Endothelial cell of hepatic sinusoid (primary cell): Measurements from ENCODE around the gene TNS3.

Experiments
- in situ Hi-C: cut with HindIII; loops from 2 replicates; pipeline ENCODE4 v1.10.0; 2017; ENCODE audit warnings: low sequenced_read_pairs

The TNS3 gene

DNA sequence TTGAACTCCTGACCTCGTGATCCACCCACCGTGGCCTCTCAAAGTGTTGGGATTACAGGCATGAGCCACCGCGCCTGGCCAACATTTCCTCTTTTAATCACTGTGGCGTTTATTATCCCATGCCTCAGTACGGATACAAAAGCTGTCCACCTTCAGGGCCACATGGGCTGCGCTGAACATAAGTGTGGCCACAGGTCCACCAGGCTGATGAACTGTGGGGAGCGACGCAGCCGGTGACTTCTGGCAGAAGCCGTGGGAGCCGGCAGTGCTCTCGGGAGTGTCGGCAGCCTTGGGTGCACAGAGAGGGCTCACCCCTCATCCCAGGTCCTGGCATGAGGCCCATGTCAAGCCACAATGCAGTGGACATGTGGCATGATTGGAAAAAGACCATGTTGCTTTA lies 223.6 kb downstream of the TNS3 start:
- in situ Hi-C loops, result no loop called here

DNA sequence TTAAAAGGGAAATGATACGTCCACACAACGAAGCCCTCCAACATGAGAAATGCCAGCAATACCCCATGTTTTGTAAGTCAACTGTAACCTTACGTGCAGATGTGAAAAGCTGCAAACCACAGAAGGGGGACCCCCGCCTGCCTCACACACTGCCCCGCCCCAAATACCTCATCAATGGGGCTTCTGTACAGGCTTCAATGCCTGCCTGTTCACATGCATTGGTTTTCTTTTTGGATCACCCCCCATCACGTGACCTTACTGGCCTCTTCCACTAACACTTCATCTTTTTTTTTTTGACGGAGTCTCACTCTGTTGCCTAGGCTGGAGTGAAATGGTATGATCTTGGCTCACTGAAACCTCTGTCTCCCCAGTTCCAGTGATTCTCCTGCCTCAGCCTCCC lies 224.0 kb downstream of the TNS3 start:
- in situ Hi-C loops, result no loop called here

DNA sequence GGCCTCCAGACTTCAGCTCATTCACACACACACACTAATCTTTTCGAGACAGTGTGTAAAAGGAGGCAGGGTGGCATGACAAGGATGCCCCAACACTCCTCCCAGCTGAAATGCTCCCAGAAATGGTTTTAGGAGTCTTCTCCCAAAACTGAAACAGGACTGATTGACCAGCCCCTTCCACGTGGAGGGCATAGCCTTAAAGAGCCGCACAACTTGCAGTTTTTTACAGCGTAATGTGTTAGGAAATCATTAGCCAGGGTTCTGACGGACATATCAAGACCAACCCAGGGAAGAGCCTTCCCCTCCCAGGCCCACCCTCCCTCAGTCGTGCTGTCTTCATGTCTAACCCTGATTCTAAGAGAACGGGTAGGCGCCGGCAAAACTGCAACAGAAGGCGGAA lies 224.6 kb downstream of the TNS3 start:
- in situ Hi-C loops, result no loop called here

DNA sequence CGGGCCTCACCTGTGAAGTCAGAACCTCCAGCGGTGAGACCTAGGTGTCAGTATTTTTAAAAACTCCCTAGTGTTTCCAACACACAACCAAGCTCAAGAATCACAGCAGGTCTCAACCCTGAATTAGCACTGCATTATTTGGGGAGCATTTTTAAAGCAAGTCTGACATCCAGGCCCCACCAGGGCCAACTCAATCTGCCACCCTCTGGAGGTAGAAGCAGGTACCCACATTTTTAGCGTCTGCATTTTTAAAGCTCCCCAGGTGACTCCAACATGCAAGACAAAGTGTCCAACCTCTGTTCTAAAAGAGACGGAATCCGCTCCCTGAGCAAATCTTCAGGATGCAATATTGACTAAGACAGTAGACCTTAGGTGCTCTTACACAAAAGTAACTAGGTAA lies 225.7 kb downstream of the TNS3 start:
- in situ Hi-C loops, result no loop called here

DNA sequence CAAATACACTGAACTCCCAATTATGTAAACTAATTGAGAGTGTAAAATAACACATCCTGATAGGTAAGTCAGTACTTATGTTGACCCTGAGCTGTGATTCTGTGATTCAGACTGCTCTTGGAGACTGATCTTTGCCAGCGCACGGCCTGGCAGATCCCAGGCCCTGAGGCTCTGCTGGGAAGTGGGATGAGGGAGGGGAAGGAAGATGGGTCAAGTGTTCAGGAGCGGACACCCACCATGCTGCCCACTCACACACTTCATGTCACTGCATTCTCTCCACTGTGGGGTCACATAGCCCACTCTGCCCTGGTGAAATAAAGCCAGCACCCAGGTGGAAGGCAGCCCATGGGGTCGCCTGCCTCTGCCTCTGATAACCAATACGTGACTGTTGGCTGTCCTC lies 226.2 kb downstream of the TNS3 start:
- in situ Hi-C loops, result no loop called here

DNA sequence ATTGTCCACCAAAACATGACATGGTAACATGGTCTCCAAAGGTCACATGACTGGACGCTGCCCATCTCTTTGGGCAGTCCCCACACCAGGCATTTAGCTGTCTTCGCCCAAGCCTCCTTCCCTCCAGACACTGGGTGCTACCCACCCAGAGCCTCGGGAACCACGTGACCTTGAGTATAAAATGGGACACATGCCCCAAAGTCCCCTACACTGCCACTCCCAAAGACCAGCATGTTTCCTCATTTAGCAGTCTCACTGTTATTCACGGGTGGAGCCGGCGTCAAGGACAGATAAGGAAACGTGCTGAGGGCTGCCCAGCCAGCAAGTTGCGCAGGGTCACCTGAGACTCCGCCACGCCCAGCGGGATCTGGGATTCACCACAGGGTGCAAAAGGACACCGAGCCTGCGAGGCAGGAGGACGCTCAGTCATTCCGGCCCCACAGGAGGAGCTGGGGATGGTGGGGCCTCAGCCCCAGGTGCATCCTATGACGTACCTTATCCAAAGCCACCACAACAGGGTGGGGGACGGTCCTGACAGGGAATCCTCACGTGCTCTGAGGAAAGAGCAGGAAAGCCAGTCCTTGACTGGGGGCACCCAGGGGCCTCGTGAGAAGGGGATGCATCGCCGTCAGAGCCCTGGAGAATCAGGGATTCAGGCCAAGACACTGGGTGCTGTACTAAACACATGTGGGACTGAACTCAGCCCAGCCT lies 226.9 kb downstream of the TNS3 start:
- in situ Hi-C loops, result loop anchor here (5.0 kb wide), 1 partner anchor 47 kb away; no protein-coding TSS in a partner anchor

DNA sequence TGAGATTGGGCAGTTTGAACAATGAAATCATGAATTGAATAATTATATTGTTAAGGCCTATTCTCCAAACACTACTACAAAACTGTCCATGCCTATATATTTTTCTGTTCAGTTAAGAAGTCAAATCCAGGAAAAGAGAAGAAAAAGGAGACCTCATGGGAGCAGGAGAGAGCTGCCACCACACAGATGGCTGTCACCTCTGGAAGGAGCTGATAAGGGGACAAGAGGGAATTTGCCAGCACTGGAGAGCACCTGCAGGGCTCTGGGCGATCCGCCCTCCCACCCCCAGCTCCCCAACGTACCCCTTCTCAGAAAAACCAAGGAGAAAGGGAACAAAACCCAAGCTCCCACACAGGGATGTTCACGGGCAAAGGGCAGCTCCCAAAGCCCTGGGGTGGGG lies 227.8 kb downstream of the TNS3 start:
- in situ Hi-C loops, result loop anchor here (5.0 kb wide), 1 partner anchor 48 kb away; no protein-coding TSS in a partner anchor

DNA sequence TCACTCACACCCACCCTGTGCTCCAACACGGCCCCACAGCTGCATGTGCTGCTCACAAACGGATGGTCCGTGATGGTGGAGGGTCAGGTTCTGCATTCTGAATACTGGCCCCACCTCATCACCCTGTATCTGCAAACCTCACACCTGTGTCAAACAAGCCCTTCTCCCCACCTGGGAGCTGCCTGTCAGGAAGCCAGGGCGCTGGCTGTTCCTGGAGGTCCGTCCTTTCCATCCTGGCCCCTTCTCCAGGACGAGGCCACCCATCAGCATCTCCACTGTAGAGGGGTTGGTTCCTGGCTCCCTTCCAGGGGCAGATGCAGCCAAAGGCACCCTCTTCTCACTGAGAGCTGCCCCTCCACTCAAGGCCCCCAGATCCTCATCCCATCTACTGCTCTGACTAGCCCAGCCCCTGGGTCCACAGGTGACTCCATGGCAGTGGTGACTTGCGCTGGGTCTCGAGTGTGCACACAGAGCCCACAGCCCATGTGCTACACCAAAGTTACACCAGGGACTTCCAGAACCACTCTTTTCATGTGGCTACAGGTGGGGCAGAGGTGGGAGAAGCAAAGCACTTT lies 229.4 kb downstream of the TNS3 start:
- in situ Hi-C loops, result loop anchor here (5.0 kb wide), 1 partner anchor 50 kb away; no protein-coding TSS in a partner anchor

DNA sequence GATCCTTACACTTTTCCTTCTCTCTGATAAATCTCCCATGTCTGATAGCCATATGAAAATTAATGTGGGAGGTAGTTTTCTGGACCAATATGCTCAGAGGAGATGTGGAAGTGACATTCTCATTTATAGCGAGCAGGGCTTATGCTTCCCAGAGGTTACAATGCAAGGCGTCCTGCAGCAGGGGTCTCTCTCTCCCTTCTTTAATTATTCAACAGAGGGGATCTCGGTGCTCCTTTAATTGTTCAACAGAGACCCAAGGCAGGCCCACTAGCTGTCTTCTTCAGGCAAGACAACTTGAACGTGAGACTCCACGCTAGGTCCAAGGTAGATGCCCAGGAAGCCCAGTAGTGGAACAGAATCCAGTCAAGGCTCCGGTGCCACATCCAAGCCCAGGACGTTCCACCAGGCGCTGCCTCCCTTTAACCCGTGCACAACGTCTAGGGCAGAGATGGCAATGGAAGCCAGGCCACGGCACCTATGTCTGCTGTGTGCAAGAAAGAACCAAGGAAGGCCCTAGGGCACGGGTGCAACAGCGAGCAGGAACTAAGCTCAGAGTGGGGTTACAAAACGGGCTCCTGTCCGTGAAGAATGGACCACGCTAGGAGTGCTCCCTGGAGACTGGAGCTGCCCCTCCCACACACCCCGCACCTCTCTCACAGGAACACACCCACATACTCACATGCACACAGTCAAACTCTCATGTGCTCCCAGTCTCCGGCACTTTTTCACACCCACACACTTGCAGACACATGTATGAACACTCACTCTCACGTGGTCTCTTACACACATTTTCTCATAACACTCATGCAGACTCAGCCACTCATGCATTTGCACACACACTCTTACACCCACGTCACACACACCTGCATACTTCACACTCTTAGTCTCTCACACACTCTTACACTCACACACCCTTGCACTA lies 230.4 kb downstream of the TNS3 start:
- in situ Hi-C loops, result loop anchor here (5.0 kb wide), 1 partner anchor 51 kb away; no protein-coding TSS in a partner anchor

DNA sequence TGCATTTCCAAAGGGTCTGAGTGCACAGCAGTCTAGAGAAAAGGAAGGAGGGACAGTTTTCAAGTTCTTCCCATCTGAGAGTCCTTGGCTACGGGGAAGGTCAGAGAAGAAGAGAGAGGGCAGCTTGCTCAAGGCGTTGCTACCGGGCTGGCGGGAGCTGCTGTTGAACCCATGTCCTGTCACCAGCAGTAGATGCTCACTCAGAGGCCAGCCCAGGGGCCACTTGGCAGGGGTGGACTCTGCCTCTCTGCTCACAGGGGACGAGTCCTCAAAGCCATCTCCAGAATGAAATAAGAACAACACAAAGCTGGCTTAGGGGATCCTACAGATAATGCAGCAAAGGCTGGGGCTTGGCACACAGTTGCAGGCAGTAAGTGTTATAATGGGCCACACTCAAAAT lies 231.5 kb downstream of the TNS3 start:
- in situ Hi-C loops, result loop anchor here (5.0 kb wide), 1 partner anchor 52 kb away; no protein-coding TSS in a partner anchor

DNA sequence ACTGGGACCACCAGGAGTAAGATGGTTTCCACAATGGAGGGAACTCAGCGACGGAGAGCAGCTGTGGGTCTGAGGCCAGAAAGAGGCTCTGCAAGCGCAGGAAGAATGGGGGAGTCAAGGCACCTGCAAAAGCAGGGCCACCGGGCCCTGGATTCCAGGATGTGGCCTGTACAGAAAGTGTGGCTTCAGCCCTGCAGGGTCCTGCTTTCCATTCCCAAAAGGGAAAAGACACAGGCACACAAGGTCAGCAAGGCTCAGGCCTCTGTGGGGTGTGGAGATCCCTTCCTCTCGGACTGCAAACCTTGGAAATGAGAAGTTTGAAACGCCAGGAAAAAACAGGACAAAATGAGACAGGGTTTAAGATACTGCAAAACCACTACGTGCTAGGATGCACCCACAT lies 232.5 kb downstream of the TNS3 start:
- in situ Hi-C loops, result no loop called here

DNA sequence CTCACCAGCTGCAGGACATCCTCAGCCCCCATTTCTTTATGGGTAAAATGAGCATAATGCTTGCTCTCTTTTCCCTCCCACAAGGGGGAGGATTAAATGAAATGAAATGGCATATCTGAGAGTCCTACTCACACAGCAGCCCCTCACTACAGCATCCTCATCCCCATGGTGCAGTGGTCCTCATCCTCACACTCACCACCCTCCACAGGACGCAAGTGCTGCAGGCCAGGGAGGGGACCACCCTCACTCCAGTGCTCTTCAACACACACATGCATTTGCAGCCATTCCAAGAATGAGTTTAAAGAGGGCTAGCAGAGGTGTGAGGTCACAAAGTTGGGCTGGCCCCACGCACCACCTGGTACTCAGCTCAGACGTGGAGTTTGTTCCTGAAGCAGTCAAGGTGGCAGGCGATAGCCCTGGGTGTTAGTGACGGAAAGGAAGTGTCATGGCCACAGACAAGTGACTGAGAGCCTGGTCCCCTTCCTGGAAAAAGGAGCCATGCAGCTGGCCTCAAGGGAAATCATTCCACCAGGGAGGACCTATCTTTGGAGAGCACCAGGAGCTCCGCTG lies 234.0 kb downstream of the TNS3 start:
- in situ Hi-C loops, result no loop called here

DNA sequence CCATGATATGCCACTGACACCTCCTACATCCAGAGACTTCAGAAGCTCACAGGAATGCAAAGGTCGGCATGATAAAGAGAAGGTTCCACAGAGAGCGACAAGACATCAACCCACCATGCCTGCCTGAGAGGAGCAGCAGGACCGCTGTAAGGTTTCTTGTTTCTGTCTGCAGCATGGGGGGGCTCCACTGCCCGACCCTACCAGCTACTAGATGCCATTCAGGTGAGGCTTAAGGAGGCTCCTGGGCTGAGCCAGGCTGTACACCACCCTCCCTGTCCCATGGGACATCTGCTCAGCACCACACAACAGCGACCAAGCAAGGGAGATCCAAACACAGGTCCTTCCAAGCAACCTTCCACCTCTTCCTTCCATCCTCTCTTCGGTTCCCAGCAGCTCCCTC lies 234.6 kb downstream of the TNS3 start:
- in situ Hi-C loops, result no loop called here

DNA sequence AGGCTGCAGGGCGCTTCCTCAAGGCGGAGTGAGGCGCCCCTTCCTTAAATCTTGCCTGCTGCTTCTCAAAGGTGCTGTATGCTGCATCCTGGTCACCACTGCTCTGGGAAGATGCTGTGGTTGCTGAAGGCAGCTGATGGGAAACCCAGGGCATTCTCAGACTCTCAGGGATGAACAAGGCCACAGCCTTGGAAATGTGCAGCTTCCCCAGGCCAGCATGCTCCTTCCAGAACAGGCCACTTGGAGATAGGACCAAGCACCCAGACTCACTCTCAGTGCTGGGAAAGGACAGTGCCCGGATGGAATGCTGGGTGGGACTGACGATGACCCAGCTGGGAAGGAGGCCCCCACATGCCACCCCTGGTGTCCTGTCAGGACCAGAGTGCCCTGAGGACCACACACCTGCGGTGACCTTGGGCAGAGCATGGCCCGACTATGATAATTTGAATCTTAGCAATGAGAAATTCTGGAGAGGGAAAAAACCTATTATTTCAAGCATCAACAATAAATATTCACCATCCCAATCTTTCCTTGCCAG lies 235.5 kb downstream of the TNS3 start:
- in situ Hi-C loops, result no loop called here

DNA sequence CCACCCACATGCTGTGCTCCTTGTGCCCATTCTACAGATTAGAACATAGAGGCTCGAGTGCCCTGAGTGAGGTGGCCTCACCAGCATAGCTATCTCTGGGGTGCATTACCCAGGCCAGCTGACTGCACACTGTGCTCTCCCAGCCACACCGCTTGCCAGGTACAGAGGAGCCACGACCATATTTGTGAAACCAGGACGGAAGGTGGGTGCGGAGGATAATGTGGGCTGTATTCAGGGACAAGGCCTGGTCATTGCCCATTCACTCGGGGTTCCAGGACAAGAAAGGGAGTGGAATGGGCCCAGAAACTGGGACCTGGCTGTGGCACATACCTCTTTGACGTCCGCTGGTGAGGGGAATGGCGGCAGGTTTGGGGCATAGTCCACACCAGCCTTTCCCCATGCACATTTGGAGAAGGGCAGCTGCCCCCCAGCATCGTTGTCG lies 236.0 kb downstream of the TNS3 start:
- in situ Hi-C loops, result no loop called here

DNA sequence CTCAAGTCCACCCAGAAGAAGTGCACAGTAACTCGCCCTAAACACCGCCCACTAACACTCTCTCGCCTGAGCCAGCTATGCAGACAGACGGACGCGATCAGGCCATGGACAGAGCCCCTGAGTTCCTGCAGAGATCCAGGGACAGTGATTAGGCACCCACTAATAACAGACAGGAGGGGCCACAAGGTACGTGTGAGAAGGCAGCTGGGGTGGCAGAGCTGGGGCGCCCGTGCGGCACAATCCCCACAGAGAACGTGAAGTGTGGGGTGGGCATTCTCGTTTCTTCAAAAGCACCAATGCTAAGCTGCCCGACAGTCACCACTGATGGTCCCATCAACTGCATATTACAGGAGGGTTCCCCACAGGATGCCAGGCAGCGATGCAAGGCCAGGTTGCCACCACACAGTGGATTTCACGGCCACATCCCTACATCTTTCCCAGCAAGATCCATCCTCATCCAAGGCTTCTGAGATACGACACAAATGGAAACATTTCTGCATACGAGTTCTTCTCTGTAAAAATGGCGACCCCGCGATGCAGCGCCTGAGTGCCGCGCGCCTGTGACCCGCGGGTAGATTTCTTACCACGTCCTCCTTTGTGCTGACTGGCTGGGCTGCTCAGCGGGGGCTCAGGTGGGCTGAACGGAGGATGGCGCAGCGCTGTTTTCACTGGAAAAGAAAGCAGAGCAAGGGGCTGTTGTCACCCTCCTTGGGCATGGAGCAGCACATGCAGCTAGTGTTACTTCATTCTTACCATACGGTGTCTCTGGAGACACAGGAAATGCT lies 237.5 kb downstream of the TNS3 start:
- in situ Hi-C loops, result no loop called here

DNA sequence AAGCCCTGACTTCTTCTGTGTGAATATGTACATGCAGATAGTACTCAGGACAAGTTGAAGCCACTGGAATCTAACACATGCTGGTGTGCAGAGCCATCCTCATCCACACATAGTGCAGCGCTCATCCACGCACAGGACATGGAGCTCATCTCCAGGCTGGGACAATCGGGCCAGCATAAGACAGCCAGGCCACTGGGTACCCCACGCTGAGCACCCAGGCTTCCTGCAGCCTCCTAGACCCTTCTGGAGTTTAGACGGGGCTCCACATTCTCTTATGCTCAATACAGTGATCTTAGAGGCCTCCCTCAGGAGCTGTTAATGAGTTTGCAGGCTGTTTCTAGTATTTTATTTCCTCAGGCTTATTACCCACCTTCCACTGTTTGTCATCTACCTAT lies 238.9 kb downstream of the TNS3 start:
- in situ Hi-C loops, result no loop called here

DNA sequence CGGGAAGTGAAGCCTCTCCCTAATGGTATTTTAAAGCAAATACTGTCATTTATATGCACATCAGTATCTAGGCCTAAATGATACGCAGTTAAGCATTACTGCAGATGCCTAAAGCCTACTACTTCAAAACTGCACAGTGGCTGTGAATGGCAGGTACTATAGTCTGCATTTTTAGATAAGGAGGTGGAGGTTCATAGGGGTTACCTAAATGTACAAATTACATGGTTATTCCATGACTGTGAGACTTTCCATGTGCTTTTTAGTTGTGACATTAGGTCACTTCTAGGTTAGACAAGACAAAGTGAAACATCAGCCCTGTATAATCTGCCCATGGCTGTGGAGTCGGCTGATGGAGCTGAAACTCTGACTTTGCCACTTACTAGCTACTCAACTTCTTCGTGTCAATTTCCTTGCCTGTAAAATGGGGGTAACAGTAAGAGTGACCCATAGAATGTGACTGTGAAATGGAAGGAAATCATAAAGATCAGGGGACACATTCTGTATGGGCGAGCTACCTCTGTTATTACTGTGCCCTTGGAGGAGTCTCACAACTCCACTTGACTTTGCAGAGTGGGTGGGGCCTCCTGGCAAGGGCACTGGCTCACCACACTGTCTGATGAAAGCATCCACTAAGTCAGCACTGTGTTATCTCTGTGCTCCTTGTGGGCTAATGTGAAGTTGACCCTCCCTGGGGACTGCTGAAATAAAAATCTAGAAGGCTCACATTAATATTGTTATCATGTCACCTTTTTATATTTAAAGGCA lies 239.4 kb downstream of the TNS3 start:
- in situ Hi-C loops, result no loop called here

DNA sequence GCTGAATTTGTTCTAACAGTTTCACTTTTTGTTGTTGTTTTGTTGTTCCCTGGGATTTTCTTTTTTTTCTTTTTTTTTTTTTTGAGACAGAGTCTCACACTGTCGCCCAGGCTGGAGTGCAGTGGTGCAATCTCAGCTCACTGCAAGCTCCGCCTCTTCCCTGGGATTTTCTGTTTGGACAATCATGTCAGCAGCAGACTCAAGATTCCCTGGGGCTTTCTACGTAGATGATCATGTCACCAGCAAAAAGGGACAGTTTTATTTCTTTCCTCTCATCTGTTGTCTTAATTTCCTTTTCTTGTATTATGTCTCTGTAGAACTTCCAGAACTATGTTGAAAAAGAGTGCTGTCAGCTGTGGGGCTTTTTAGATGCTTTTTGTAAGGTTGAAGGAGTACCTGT lies 241.4 kb downstream of the TNS3 start:
- in situ Hi-C loops, result no loop called here
